HCT116 (cell line): Measurements from ENCODE around the gene XDH. TPM values are rescaled to one million over a fixed set of nuclear protein-coding genes. Genes with fewer than 3 reads are reported as not detected.
A peak's percentile ranks its signal among the peaks of the same experiment; 100 is the strongest.

Experiments
- ATAC-seq: fragments of 200-7000 bp; cut with Tn5 transposase; 2 replicates; pipeline ENCODE4 v1.9.1; 2020; ENCODE audit warnings: mild to moderate bottlenecking, moderate library complexity
- BruUV-seq: library from RNA; stranded (reverse); fragments of 400-500 nt; replicated peaks from 2 replicates; lab custom pipeline; 2021; lab: Mats Ljungman, UMichigan
- CTCF ChIA-PET: fragments of 300-600 bp; sonication (Branson Sonifier 250); formaldehyde crosslinking; loops from one replicate; lab custom pipeline; 2021; ENCODE audit warnings: antibody characterized with exemption; lab: Charles Lee
- POLR2A ChIA-PET: fragments of 300-600, 350-600 bp; sonication (Branson Sonifier 250); formaldehyde crosslinking; loops from one replicate; lab custom pipeline; 2021; ENCODE audit warnings: antibody characterized with exemption; lab: Charles Lee
- RAD21 ChIA-PET, 2 experiments: fragments of 300-600 bp; sonication (Branson Sonifier 250); formaldehyde crosslinking; loops; one replicate each; lab custom pipeline; 2023; ENCODE audit warnings: low total read pairs in 2 of 2; ENCODE audit not compliant: uncharacterized antibody in 2 of 2, unreplicated experiment in 2 of 2, low non-redundant PET in 1 of 2; lab: Charles Lee
- DNase-seq: peaks from one replicate; pipeline ENCODE4 v3.0.0-alpha.2; 2010; ENCODE audit warnings: low read depth, low spot score
- H2AFZ ChIP-seq: fragments of 200-600 bp; shearing (Covaris generic), sonication (generic); 2 replicates; pipeline ENCODE4 v1.6.1; 2017; ENCODE audit warnings: low read depth, mixed run types, mixed read lengths, antibody characterized with exemption, low read length; ENCODE audit not compliant: poor library complexity, severe bottlenecking
- H3K27ac ChIP-seq: 2 replicates; pipeline ENCODE4 v1.5.1; 2012; ENCODE audit warnings: low read depth, low read length
- H3K27me3 ChIP-seq: fragments of 200-600 bp; sonication (generic); 2 replicates; pipeline ENCODE4 v1.6.1; 2016; ENCODE audit warnings: mixed run types, low read length, mixed read lengths; ENCODE audit not compliant: insufficient read depth
- H3K36me3 ChIP-seq, 2 experiments: fragments of 200-500 bp in 1 of 2; fragments of 200-600 bp in 1 of 2; sonication (Bioruptor generic) in 1 of 2; sonication (generic) in 1 of 2; 2 replicates each; pipeline versions ENCODE4 v1.5.1 to v1.6.1; 2014 to 2016; ENCODE audit warnings: low read length in 2 of 2, inconsistent platforms in 1 of 2, mixed read lengths in 1 of 2, mixed run types in 1 of 2; ENCODE audit not compliant: insufficient read depth in 2 of 2, control insufficient read depth in 1 of 2
- H3K4me1 ChIP-seq, 2 experiments: fragments of 200-600 bp in 1 of 2; sonication (generic) in 1 of 2; 2 replicates each; pipeline versions ENCODE4 v1.5.1 to v1.6.1; 2012 to 2017; ENCODE audit warnings: low read length in 2 of 2, inconsistent platforms in 1 of 2, mild to moderate bottlenecking in 1 of 2, mixed read lengths in 1 of 2, mixed run types in 1 of 2, moderate library complexity in 1 of 2; ENCODE audit not compliant: insufficient read depth in 2 of 2, control insufficient read depth in 1 of 2
- H3K4me2 ChIP-seq: fragments of 200-600 bp; sonication (generic); 2 replicates; pipeline ENCODE4 v1.6.1; 2017; ENCODE audit warnings: mixed run types, low read length, mixed read lengths
- H3K4me3 ChIP-seq, 2 experiments: fragments of 200-600 bp in 1 of 2; sonication (generic) in 1 of 2; replicated peaks in 1 of 2; 2 replicates each; pipeline ENCODE4 v1.5.1; 2011 to 2016; ENCODE audit warnings: low read length in 2 of 2, control low read depth in 1 of 2, low read depth in 1 of 2, mild to moderate bottlenecking in 1 of 2, mixed read lengths in 1 of 2, mixed run types in 1 of 2
- H3K79me2 ChIP-seq: fragments of 200-600 bp; sonication (generic); 2 replicates; pipeline ENCODE4 v1.6.1; 2017; ENCODE audit warnings: mild to moderate bottlenecking, mixed run types, low read length, moderate library complexity, mixed read lengths; ENCODE audit not compliant: insufficient read depth
- H3K9ac ChIP-seq: fragments of 200-600 bp; sonication (generic); 2 replicates; pipeline ENCODE4 v1.6.1; 2016; ENCODE audit warnings: low read length, mixed read lengths
- H3K9me2 ChIP-seq: fragments of 200-600 bp; sonication (generic), shearing (Covaris generic); 2 replicates; pipeline ENCODE4 v1.6.1; 2017; ENCODE audit warnings: mixed run types, mild to moderate bottlenecking, moderate library complexity; ENCODE audit not compliant: insufficient read depth
- H3K9me3 ChIP-seq, 2 experiments: fragments of 200-500 bp in 1 of 2; fragments of 200-600 bp in 1 of 2; sonication (Bioruptor generic) in 1 of 2; sonication (generic) in 1 of 2; 2 replicates each; pipeline ENCODE4 v1.6.1; 2014 to 2017; ENCODE audit warnings: low read length in 2 of 2, mixed read lengths in 2 of 2, inconsistent platforms in 1 of 2, low read depth in 1 of 2, mild to moderate bottlenecking in 1 of 2, mixed run types in 1 of 2, moderate library complexity in 1 of 2; ENCODE audit not compliant: control insufficient read depth in 1 of 2, insufficient read depth in 1 of 2
- H4K20me1 ChIP-seq: fragments of 200-600 bp; sonication (generic), shearing (Covaris generic); 2 replicates; pipeline ENCODE4 v1.6.1; 2017; ENCODE audit warnings: mixed run types, mild to moderate bottlenecking, moderate library complexity; ENCODE audit not compliant: insufficient read depth
- CEBPB ChIP-seq: IDR thresholded peaks from 2 replicates; pipeline ENCODE4 v1.6.1; 2012; ENCODE audit warnings: low read depth
- EGR1 ChIP-seq: IDR thresholded peaks from 2 replicates; pipeline ENCODE4 v1.6.1; 2012; ENCODE audit warnings: low read depth
- EZH2phosphoT487 ChIP-seq: fragments of 200-600 bp; IDR thresholded peaks from 2 replicates; pipeline ENCODE4 v1.6.1; 2018; ENCODE audit warnings: antibody characterized with exemption, borderline replicate concordance
- FOSL1 ChIP-seq: IDR thresholded peaks from 2 replicates; pipeline ENCODE4 v1.6.1; 2012; ENCODE audit warnings: low read depth
- POLR2A ChIP-seq: IDR thresholded peaks from 2 replicates; pipeline ENCODE4 v1.7.0; 2011; ENCODE audit warnings: borderline replicate concordance; ENCODE audit not compliant: insufficient read depth, insufficient read length; ENCODE audit errors: extremely low read depth
- POLR2AphosphoS5 ChIP-seq: IDR thresholded peaks from 2 replicates; pipeline ENCODE4 v1.6.1; 2011; ENCODE audit warnings: mild to moderate bottlenecking, low read depth, low read length, moderate library complexity
- RAD21 ChIP-seq: IDR thresholded peaks from 2 replicates; pipeline ENCODE4 v1.6.1; 2012; ENCODE audit warnings: low read depth, mild to moderate bottlenecking
- SP1 ChIP-seq: IDR thresholded peaks from 2 replicates; pipeline ENCODE4 v1.6.1; 2012; ENCODE audit warnings: low read depth
- ZFX ChIP-seq: fragments of 450-650 bp; IDR thresholded peaks from 2 replicates; pipeline ENCODE4 v1.6.1; 2017
- intact Hi-C: fragments of 100-400 bp; cut with micrococcal nuclease; formaldehyde crosslinking; loops from 2 replicates; pipeline ENCODE4 v1.10.0; 2022
- total RNA-seq: library from RNA; stranded (reverse); gene quantifications from one replicate; pipeline ENCODE4 v1.2.1, GENCODE V29; 2021; ENCODE audit not compliant: unreplicated experiment
- TF ChIP-seq, protein P1 (sequence below): IDR thresholded peaks from 2 replicates; pipeline ENCODE4 v1.6.1; 2012
- TF ChIP-seq, protein P2 (sequence below), 3 experiments: fragments of 200-600 bp in 1 of 3; sonication (generic) in 1 of 3; IDR thresholded peaks in 2 of 3; conservative IDR thresholded peaks in 1 of 3; 2 replicates each; pipeline ENCODE4 v1.5.1; 2012 to 2017; ENCODE audit warnings: low read depth in 2 of 3, low read length in 2 of 3, antibody characterized with exemption in 1 of 3, borderline replicate concordance in 1 of 3, control low read depth in 1 of 3, mild to moderate bottlenecking in 1 of 3, mixed read lengths in 1 of 3, mixed run types in 1 of 3, moderate library complexity in 1 of 3; ENCODE audit not compliant: insufficient read depth in 1 of 3

Gene XDH
- total RNA-seq, 1 experiment from 2014 or later: 0.15 TPM

DNA sequence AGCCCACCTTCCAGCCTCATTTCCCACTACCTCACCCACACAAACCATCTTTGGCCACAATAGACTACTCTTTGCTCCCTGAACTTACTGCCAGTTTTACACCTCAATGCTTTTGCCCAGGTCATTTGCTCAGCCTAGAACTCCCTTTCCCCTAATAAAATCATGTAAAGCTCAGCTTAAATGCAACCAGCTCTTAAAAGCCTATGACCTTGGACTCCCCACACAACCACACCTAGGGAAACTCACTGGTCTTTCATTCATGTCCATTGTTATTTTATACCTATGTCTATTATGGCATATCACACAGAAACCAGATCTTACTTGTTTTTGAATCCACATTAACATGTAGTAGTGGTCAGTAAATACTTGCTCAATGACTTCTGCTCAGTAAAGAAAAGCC lies 14.5 kb upstream of the XDH start:
- intact Hi-C loops: no loop called here
- no peaks in the 10 kb centered on the region; the same call in 1 of the 2 replicates for H3K27me3 ChIP-seq
- H3K4me1 ChIP-seq: peaks cover 9 to 12% of the 10 kb centered on the region in 2 experiments
- ATAC-seq (no peak), DNase-seq (no peak)
- no peak overlapping the region for H3K9ac ChIP-seq
- no peak overlapping the region for H2AFZ ChIP-seq
- ChIA-PET CTCF (no interaction called here), RAD21 (no interaction called here), POLR2A (no interaction called here)
- no peaks in the 10 kb centered on the region for H4K20me1 ChIP-seq
- no peak overlapping the region for H3K27ac ChIP-seq
- no peak overlapping the region for H3K4me3 ChIP-seq
- BruUV-seq: no TSS peak
- no peaks in the 10 kb centered on the region for H3K9me2 ChIP-seq
- no peaks in the 10 kb centered on the region for H3K9me3 ChIP-seq
- no peak for TF ChIP-seq POLR2A
- H3K4me2 ChIP-seq: no peak overlapping the region
- no peaks in the 10 kb centered on the region for H3K36me3 ChIP-seq
- no peaks in the 10 kb centered on the region for H3K79me2 ChIP-seq

DNA sequence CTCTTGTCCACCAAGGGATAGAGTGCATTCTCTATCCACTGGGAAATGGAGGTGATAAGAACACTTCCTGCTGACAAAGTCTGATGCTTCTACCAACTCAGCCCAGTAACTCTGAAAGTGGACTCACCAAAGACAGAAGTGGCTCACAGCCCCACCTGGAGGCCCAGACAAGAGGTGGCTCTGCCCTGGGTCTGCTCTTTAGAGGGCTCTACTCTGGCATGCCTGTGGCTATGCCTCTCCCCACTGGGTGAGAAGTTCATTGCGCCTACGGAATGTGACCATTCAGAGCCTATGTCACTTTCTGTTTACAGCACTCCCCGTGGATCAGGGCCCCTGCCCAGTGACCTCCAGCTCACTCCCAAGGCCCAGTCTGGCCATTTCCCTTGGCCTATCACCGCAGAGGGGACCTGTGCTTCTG lies 13.5 kb upstream of the XDH start:
- Histone ChIP-seq H3K27me3 (no peaks in the 10 kb centered on the region; the same call in 1 of the 2 replicates), H3K9me2 (no peaks in the 10 kb centered on the region), H3K9me3 (no peaks in the 10 kb centered on the region), H3K4me3 (no peak overlapping the region), H3K27ac (no peak overlapping the region), H3K4me1 (peaks cover 9 to 12% of the 10 kb centered on the region in 2 experiments), H2AFZ (no peak overlapping the region), H4K20me1 (no peaks in the 10 kb centered on the region), H3K9ac (no peak overlapping the region), H3K4me2 (no peak overlapping the region), H3K79me2 (no peaks in the 10 kb centered on the region), H3K36me3 (no peaks in the 10 kb centered on the region)
- peak; percentile 88 for ATAC-seq
- intact Hi-C loops: no loop called here
- RAD21 ChIA-PET: no interaction called here
- CTCF ChIA-PET: no interaction called here
- DNase-seq: no peak
- POLR2A ChIA-PET: no interaction called here
- TF ChIP-seq EGR1: no peak
- TF ChIP-seq ZFX: no peak
- peak; percentile 38 for TF ChIP-seq RAD21
- TF ChIP-seq POLR2AphosphoS5: no peak
- TF ChIP-seq, protein P1, sequence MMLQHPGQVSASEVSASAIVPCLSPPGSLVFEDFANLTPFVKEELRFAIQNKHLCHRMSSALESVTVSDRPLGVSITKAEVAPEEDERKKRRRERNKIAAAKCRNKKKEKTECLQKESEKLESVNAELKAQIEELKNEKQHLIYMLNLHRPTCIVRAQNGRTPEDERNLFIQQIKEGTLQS: no peak
- no peak for TF ChIP-seq POLR2A
- TF ChIP-seq EZH2phosphoT487: no peak
- no peak for TF ChIP-seq CEBPB
- no peak for TF ChIP-seq SP1
- TF ChIP-seq FOSL1: no peak
- TF ChIP-seq, protein P2, sequence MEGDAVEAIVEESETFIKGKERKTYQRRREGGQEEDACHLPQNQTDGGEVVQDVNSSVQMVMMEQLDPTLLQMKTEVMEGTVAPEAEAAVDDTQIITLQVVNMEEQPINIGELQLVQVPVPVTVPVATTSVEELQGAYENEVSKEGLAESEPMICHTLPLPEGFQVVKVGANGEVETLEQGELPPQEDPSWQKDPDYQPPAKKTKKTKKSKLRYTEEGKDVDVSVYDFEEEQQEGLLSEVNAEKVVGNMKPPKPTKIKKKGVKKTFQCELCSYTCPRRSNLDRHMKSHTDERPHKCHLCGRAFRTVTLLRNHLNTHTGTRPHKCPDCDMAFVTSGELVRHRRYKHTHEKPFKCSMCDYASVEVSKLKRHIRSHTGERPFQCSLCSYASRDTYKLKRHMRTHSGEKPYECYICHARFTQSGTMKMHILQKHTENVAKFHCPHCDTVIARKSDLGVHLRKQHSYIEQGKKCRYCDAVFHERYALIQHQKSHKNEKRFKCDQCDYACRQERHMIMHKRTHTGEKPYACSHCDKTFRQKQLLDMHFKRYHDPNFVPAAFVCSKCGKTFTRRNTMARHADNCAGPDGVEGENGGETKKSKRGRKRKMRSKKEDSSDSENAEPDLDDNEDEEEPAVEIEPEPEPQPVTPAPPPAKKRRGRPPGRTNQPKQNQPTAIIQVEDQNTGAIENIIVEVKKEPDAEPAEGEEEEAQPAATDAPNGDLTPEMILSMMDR (IDR thresholded peaks at IDR 0.05 in 2 of 3, conservative IDR thresholded peaks at IDR 0.05 in 1 of 3; ENCODE audit: borderline replicate concordance in 1 of 3, insufficient read depth in 1 of 3, low read depth in 2 of 3, low read length in 2 of 3): peak; percentile 19 to 42 (median 39); a peak in 4 of 6 replicates
- no TSS peak for BruUV-seq
